Esophagus squamous epithelium (tissue), 5 donors: Measurements from ENCODE around the gene DUSP23. TPM values are rescaled to one million over a fixed set of nuclear protein-coding genes. Genes with fewer than 3 reads are reported as not detected.

Experiments used
- DNase-seq: peaks from one replicate; lab custom pipeline; 2025; lab: John Stamatoyannopoulos, UW
- H3K27ac ChIP-seq, 4 donors: fragments of 200-600 bp; sonication (generic); one replicate each; pipeline ENCODE4 v1.5.1; 2016 to 2019; ENCODE audit warnings: mild to moderate bottlenecking in 1 of 4
- H3K27me3 ChIP-seq, 4 donors: fragments of 200-600 bp; sonication (generic); 1 replicate in 3 of 4; 2 replicates in 1 of 4; pipeline versions ENCODE4 v1.5.1 to v1.6.0; 2017 to 2021; ENCODE audit warnings: antibody characterized with exemption in 1 of 4
- H3K36me3 ChIP-seq, 3 donors: fragments of 200-600 bp; sonication (generic); one replicate each; pipeline ENCODE4 v1.5.1; 2016 to 2019
- H3K4me1 ChIP-seq, 3 donors: fragments of 200-600 bp; sonication (generic); one replicate each; pipeline ENCODE4 v1.5.1; 2017 to 2019
- H3K4me3 ChIP-seq, 4 donors: fragments of 200-600 bp; sonication (generic); 1 replicate in 3 of 4; 2 replicates in 1 of 4; pipeline ENCODE4 v1.5.1; 2016 to 2019; ENCODE audit warnings: mild to moderate bottlenecking in 2 of 4, moderate library complexity in 1 of 4
- H3K9me3 ChIP-seq, 3 donors: fragments of 200-600 bp; sonication (generic); one replicate each; pipeline ENCODE4 v1.5.1; 2016 to 2019
- CTCF ChIP-seq, 6 experiments: fragments of 450-650 bp in 4 of 6; fragments of 200-600 bp in 2 of 6; sonication (generic) in 2 of 6; IDR thresholded peaks; one replicate each; pipeline ENCODE4 v1.5.1; 2016 to 2019; ENCODE audit warnings: antibody characterized with exemption in 6 of 6, mild to moderate bottlenecking in 4 of 6, moderate library complexity in 4 of 6
- POLR2A ChIP-seq, 4 donors: fragments of 450-650 bp; IDR thresholded peaks; one replicate each; pipeline ENCODE4 v1.6.1; 2017; ENCODE audit warnings: antibody characterized with exemption in 4 of 4, mild to moderate bottlenecking in 4 of 4, moderate library complexity in 3 of 4
- WGBS, 2 donors: methylation state at CpG; one replicate each; pipeline ENCODE4 v1.1.5; 2018; 5-methylcytosine and 5-hydroxymethylcytosine counted together
- intact Hi-C: fragments of 100-400 bp; cut with DNase I; formaldehyde crosslinking; loops from one replicate; pipeline ENCODE4 v1.15.0; 2022
- total RNA-seq, 4 donors: library from RNA; depleted of rRNA; stranded (reverse); fragments of >200 nt; gene quantifications; one replicate each; pipeline ENCODE4 v1.1.0, GENCODE V29; 2016
- donor health status: DM: yes; HTN: yes; CAD: no.

The DUSP23 gene
- total RNA-seq, 4 donors from 2014 or later: 65.2 to 103 (median 91.3) TPM

DNA sequence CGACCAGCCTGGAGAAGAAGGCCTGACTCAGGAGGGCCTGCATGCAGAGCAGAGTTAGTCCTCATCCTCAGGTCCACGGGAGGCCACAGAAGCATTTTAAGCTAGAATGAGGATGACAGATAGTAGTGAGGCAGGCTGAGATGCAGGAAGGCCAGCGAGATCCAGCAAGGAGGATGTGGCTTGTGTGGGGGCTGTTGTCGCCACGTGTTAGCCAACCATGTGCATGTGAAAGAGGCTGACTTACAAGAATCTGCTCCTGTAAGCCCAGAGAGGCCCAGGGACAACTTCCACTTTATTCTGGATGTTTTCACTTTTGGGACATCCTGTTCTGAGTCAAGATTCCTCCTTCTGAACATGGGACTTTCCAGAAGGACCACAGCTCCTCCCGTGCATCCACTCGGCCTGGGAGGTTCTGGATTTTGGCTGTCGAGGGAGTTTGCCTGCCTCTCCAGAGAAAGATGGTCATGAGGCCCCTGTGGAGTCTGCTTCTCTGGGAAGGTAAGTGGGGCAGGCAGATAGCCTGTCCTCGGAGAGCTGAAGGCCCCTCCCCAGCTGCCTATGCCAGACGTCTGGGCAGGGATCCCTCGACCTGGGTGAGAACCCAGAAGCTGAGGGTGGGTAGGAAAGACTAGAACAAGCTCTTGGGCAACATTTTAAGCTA lies 45.8 kb downstream of the DUSP23 start, which contains the start of gene SLAMF8:
TSS of gene SLAMF8 (plus strand) at position 433 of the 661 bp plus-strand sequence. CDS start at position 459, 26 bp downstream.
- Histone ChIP-seq H3K4me1 (peaks cover 0 to 53% (median 6%) of the 10 kb centered on the region in 3 donors), H3K27me3 (no peaks in the 10 kb centered on the region), H3K4me3 (peak within 1 kb of the TSS in 2 of 4 donors; percentile 0 to 27), H3K36me3 (no peaks in the 10 kb centered on the region), H3K27ac (peak within 1 kb of the TSS in 1 of 4 donors; percentile 33), H3K9me3 (no peaks in the 10 kb centered on the region)
- no peak for DNase-seq
- 57 to 68% methylated on average over 7 of the region's 11 CpGs for WGBS, 2 donors
- intact Hi-C loops: no loop called here
- TF ChIP-seq CTCF (IDR thresholded peaks at IDR 0.05) (no peak), POLR2A (IDR thresholded peaks at IDR 0.05) (no peak)

DNA sequence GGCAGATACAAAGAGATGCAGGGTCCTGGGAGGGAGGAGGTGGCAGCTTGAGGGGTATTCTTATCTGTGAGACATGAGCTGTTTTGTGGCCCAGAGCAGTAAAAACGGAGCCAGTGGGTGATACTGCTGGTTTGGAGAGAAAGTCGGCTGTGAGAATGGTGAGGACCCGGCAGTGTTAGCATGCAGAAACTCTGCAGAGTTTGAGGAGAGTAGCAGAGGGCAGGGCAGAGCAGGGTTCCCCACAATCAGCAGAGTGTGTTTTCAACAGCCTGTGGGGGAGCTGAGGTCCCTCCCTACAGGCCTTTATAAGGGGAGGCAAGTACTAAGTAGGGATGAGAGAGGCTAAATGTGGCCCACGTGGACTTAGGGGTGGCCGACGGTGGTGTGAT lies 46.3 kb downstream of the DUSP23 start:
- no peaks in the 10 kb centered on the region for H3K27me3 ChIP-seq
- WGBS, 2 donors: 75 to 84% methylated on average over 6 of the region's 6 CpGs
- no peak for DNase-seq
- H3K27ac ChIP-seq: peak overlapping the region in 1 of 4 donors; percentile 33
- intact Hi-C loops: no loop called here
- peaks cover 0 to 53% (median 6%) of the 10 kb centered on the region in 3 donors for H3K4me1 ChIP-seq
- TF ChIP-seq POLR2A (IDR thresholded peaks at IDR 0.05) (no peak), CTCF (IDR thresholded peaks at IDR 0.05) (no peak)
- H3K36me3 ChIP-seq: no peaks in the 10 kb centered on the region
- peak overlapping the region in 2 of 4 donors; percentile 0 to 27 for H3K4me3 ChIP-seq
- H3K9me3 ChIP-seq: no peaks in the 10 kb centered on the region

DNA sequence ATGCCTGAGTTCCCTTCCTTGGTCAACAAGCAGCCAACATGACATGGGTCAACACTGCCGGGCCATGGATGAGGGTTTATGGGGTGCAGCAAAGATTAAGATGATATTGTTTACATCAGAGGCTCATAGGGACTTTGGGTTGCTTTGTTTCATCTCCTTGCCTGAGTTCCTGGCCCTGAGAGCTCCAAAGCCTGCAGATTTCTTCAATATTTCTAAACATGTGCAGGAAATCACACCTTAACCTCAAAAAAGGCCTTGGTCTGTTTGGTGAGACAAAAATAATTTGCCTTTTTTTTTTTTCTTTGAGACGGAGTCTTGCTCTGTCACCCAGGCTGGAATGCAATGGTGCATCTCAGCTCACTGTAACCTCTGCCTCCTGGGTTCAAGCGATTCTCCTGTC lies 46.8 kb downstream of the DUSP23 start:
- intact Hi-C loops: no loop called here
- Histone ChIP-seq H3K4me3 (peak overlapping the region in 2 of 4 donors; percentile 0 to 27), H3K27me3 (no peaks in the 10 kb centered on the region), H3K27ac (no peak overlapping the region), H3K4me1 (peaks cover 0 to 48% (median 6%) of the 10 kb centered on the region in 3 donors), H3K9me3 (no peaks in the 10 kb centered on the region), H3K36me3 (no peaks in the 10 kb centered on the region)
- whole genome bisulfite sequencing, 2 donors: 86 to 88% methylated on average over 2 to 3 of the region's 3 CpGs
- TF ChIP-seq POLR2A (IDR thresholded peaks at IDR 0.05) (no peak), CTCF (IDR thresholded peaks at IDR 0.05) (no peak)
- no peak for DNase-seq

DNA sequence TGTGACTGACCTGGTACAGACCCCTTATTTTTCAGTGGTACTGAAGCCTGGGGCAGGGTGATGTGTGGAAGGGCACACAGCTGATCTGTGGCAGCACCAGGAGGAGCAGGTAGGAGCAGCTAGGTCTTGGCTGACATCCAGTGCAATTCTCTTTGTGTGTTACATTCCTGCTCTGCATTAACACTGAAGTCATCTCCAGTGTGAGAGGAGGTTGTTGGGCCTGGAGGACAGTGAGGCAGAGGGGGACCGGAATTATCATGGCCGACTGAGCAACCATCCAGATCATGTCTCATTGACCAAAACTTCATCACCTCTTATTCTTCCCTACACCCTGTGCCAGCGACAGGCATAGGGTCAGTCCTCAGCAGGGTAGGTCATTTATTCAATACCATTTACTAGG lies 47.4 kb downstream of the DUSP23 start:
- Histone ChIP-seq H3K4me1 (peaks cover 0 to 42% (median 2%) of the 10 kb centered on the region in 3 donors), H3K27me3 (no peaks in the 10 kb centered on the region), H3K36me3 (no peaks in the 10 kb centered on the region), H3K27ac (no peak overlapping the region), H3K9me3 (no peaks in the 10 kb centered on the region), H3K4me3 (no peak overlapping the region)
- intact Hi-C loops: no loop called here
- no peak for DNase-seq
- WGBS, 2 donors: 46 to 47% methylated on average over 3 of the region's 3 CpGs
- TF ChIP-seq POLR2A (IDR thresholded peaks at IDR 0.05) (no peak), CTCF (IDR thresholded peaks at IDR 0.05) (no peak)

- no peak overlapping the region for H3K4me3 ChIP-seq
- no peaks in the 10 kb centered on the region for H3K36me3 ChIP-seq
- no peak for DNase-seq
- H3K9me3 ChIP-seq: no peaks in the 10 kb centered on the region
- H3K27me3 ChIP-seq: no peaks in the 10 kb centered on the region
- intact Hi-C loops: no loop called here
- H3K27ac ChIP-seq: no peak overlapping the region
- WGBS, 2 donors: 76 to 83% methylated on average over 11 of the region's 11 CpGs
- TF ChIP-seq CTCF (IDR thresholded peaks at IDR 0.05): no peak
- no peak for TF ChIP-seq POLR2A (IDR thresholded peaks at IDR 0.05)
- H3K4me1 ChIP-seq: peaks cover 0 to 36% (median 0%) of the 10 kb centered on the region in 3 donors
Measured at GRCh38 chr1:159828581-159829272, 48.0 kb downstream of the DUSP23 start.
